ENCODE measurements around the gene EEF1B2. TPM values are rescaled to one million over a fixed set of nuclear protein-coding genes. Genes with fewer than 3 reads are reported as not detected.

Gene EEF1B2
- total RNA-seq, 1 experiment from 2014 or later: 611 TPM

DNA sequence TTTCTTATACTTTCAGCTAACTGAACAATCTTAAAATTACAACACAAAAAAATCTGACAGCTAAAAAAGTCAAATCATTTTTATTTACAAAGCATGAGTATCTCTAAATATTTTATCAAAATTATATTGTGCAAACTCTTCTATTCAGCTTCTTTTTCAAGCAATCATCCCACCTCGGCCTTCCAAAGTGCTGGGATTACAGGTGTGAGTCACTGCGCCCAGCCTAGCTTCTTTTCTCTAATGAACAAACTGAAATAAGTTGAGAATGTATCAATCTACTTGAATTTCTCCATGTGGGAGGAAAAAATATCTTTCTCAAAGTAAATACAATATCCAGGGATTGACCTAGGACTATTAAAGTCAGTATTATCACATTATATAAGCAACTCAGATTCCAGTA is 15.3 kb upstream of the EEF1B2 start (continued):
- no peak for TF ChIP-seq ARID4B (CRISPR knock-in tag; IDR thresholded peaks at IDR 0.05; ENCODE audit: borderline replicate concordance)
- TF ChIP-seq FOXP4 (CRISPR knock-in tag; IDR thresholded peaks at IDR 0.05): no peak
- TF ChIP-seq ZNF317 (CRISPR knock-in tag; IDR thresholded peaks at IDR 0.05; ENCODE audit: borderline replicate concordance, low read depth): no peak
- TF ChIP-seq SOX15 (CRISPR knock-in tag; IDR thresholded peaks at IDR 0.05): no peak
- TF ChIP-seq, protein P1, sequence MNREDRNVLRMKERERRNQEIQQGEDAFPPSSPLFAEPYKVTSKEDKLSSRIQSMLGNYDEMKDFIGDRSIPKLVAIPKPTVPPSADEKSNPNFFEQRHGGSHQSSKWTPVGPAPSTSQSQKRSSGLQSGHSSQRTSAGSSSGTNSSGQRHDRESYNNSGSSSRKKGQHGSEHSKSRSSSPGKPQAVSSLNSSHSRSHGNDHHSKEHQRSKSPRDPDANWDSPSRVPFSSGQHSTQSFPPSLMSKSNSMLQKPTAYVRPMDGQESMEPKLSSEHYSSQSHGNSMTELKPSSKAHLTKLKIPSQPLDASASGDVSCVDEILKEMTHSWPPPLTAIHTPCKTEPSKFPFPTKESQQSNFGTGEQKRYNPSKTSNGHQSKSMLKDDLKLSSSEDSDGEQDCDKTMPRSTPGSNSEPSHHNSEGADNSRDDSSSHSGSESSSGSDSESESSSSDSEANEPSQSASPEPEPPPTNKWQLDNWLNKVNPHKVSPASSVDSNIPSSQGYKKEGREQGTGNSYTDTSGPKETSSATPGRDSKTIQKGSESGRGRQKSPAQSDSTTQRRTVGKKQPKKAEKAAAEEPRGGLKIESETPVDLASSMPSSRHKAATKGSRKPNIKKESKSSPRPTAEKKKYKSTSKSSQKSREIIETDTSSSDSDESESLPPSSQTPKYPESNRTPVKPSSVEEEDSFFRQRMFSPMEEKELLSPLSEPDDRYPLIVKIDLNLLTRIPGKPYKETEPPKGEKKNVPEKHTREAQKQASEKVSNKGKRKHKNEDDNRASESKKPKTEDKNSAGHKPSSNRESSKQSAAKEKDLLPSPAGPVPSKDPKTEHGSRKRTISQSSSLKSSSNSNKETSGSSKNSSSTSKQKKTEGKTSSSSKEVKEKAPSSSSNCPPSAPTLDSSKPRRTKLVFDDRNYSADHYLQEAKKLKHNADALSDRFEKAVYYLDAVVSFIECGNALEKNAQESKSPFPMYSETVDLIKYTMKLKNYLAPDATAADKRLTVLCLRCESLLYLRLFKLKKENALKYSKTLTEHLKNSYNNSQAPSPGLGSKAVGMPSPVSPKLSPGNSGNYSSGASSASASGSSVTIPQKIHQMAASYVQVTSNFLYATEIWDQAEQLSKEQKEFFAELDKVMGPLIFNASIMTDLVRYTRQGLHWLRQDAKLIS (CRISPR knock-in tag; IDR thresholded peaks at IDR 0.05; ENCODE audit: borderline replicate concordance): no peak
- no peak for TF ChIP-seq FOXJ3 (CRISPR knock-in tag; IDR thresholded peaks at IDR 0.05; ENCODE audit: borderline replicate concordance)

- Mint-ChIP-seq H3K36me3 (peaks cover 70% of the 10 kb centered on the region), H3K4me1 (no peaks in the 10 kb centered on the region), H3K27me3 (ENCODE audit: low read depth) (no peaks in the 10 kb centered on the region), H3K27ac (no peak overlapping the region), H3K4me3 (no peak overlapping the region), H3K9me3 (no peaks in the 10 kb centered on the region)
- CTCF ChIA-PET: interaction anchor here (1.0 kb wide), 1 partner anchor 141 kb away, joined by 6 read pairs; no protein-coding TSS in a partner anchor
- ATAC-seq (no peak), DNase-seq (ENCODE audit: low spot score) (no peak)
- POLR2A ChIA-PET: no interaction called here
- TF ChIP-seq, protein P2, sequence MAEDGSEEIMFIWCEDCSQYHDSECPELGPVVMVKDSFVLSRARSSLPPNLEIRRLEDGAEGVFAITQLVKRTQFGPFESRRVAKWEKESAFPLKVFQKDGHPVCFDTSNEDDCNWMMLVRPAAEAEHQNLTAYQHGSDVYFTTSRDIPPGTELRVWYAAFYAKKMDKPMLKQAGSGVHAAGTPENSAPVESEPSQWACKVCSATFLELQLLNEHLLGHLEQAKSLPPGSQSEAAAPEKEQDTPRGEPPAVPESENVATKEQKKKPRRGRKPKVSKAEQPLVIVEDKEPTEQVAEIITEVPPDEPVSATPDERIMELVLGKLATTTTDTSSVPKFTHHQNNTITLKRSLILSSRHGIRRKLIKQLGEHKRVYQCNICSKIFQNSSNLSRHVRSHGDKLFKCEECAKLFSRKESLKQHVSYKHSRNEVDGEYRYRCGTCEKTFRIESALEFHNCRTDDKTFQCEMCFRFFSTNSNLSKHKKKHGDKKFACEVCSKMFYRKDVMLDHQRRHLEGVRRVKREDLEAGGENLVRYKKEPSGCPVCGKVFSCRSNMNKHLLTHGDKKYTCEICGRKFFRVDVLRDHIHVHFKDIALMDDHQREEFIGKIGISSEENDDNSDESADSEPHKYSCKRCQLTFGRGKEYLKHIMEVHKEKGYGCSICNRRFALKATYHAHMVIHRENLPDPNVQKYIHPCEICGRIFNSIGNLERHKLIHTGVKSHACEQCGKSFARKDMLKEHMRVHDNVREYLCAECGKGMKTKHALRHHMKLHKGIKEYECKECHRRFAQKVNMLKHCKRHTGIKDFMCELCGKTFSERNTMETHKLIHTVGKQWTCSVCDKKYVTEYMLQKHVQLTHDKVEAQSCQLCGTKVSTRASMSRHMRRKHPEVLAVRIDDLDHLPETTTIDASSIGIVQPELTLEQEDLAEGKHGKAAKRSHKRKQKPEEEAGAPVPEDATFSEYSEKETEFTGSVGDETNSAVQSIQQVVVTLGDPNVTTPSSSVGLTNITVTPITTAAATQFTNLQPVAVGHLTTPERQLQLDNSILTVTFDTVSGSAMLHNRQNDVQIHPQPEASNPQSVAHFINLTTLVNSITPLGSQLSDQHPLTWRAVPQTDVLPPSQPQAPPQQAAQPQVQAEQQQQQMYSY (CRISPR knock-in tag; IDR thresholded peaks at IDR 0.05): no peak
- TF ChIP-seq E2F4 (CRISPR knock-in tag; IDR thresholded peaks at IDR 0.05; ENCODE audit: borderline replicate concordance, low read depth): no peak
- TF ChIP-seq ZNF263 (CRISPR knock-in tag; IDR thresholded peaks at IDR 0.05; ENCODE audit: low read depth): no peak
- TF ChIP-seq ZNF219 (CRISPR knock-in tag; IDR thresholded peaks at IDR 0.05; ENCODE audit: borderline replicate concordance): no peak
- no peak for TF ChIP-seq ZNF396 (CRISPR knock-in tag; IDR thresholded peaks at IDR 0.05; ENCODE audit: borderline replicate concordance)
- TF ChIP-seq ESRRA (CRISPR knock-in tag; IDR thresholded peaks at IDR 0.05; ENCODE audit: borderline replicate concordance): no peak
- no peak for TF ChIP-seq EMX1 (CRISPR knock-in tag; IDR thresholded peaks at IDR 0.05)
- TF ChIP-seq CREB1 (CRISPR knock-in tag; IDR thresholded peaks at IDR 0.05): no peak
- TF ChIP-seq, protein P3, sequence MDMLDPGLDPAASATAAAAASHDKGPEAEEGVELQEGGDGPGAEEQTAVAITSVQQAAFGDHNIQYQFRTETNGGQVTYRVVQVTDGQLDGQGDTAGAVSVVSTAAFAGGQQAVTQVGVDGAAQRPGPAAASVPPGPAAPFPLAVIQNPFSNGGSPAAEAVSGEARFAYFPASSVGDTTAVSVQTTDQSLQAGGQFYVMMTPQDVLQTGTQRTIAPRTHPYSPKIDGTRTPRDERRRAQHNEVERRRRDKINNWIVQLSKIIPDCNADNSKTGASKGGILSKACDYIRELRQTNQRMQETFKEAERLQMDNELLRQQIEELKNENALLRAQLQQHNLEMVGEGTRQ (CRISPR knock-in tag; IDR thresholded peaks at IDR 0.05): no peak
- TF ChIP-seq, protein P1 (CRISPR knock-in tag; IDR thresholded peaks at IDR 0.05; ENCODE audit: borderline replicate concordance): no peak
Measured at GRCh38 chr2:206145665-206146064, 14.0 kb upstream of the EEF1B2 start.

Measured in WTC11 (cell line).